ENCODE measurements around the gene PPP1R13B. TPM values are rescaled to one million over a fixed set of nuclear protein-coding genes. Genes with fewer than 3 reads are reported as not detected.

PPP1R13B gene
- total RNA-seq, 1 experiment from 2014 or later, result 16.2 TPM

DNA sequence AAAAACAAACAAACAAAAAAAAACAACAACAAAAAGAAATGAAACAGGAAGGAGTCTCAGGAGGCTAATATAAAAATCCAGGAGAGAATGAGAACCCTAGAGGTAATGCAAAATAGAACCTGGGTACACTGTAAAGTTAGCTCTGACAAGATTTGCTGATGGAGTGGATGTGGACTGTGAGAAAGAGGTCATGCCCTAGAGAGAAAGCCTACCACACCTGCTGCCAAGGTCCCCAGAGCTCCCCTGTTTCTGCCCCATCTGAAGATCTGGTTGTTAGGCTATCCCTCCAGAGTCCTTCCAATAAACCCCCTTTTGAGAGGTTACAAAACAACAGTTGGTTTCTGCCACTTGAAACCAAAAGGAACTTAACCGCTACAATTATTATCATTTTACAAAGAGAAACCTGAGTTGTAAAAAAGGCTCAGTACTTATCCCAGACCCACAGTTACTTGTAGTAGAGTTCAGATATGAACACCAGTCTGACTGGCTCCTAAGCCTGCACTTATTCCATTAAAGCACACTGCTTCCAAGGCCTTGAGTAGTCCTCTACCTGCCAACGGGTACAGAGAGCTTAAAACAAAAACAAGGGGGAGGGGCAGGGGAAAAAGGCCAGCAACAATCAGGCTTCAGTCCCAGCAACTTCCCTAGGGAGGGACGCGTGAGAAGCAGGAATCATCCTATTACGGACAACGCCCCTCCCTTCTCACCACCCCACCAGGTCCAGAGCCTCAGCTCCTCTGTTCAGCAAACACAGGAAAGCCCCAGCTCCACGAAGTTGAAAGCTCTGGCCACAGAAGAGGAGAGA, 27.7 kb downstream of the PPP1R13B start:
- Mint-ChIP-seq H3K27me3 (ENCODE audit: insufficient read depth, unreplicated experiment) (no peaks in the 10 kb centered on the region), H3K9me3 (ENCODE audit: unreplicated experiment) (no peaks in the 10 kb centered on the region), H3K36me3 (ENCODE audit: insufficient read depth, unreplicated experiment) (no peaks in the 10 kb centered on the region), H3K27ac (ENCODE audit: low read depth, unreplicated experiment) (peak overlapping the region; percentile 65), H3K4me3 (ENCODE audit: unreplicated experiment) (no peak overlapping the region), H3K4me1 (ENCODE audit: insufficient read depth, unreplicated experiment) (peaks cover 18% of the 10 kb centered on the region)
- ChIA-PET CTCF (interaction anchor here (0.5 to 1.1 kb wide), 8 partner anchors 11 to 247 kb away, joined by 3 to 7 read pairs (median 4); no protein-coding TSS in a partner anchor), POLR2A (interaction anchor here (0.7 to 1.6 kb wide), 7 partner anchors 11 to 101 kb away, joined by 3 to 6 read pairs (median 3); no protein-coding TSS in a partner anchor)
- no TSS peak for BruUV-seq (replicated peaks)
- TF ChIP-seq, protein P1, sequence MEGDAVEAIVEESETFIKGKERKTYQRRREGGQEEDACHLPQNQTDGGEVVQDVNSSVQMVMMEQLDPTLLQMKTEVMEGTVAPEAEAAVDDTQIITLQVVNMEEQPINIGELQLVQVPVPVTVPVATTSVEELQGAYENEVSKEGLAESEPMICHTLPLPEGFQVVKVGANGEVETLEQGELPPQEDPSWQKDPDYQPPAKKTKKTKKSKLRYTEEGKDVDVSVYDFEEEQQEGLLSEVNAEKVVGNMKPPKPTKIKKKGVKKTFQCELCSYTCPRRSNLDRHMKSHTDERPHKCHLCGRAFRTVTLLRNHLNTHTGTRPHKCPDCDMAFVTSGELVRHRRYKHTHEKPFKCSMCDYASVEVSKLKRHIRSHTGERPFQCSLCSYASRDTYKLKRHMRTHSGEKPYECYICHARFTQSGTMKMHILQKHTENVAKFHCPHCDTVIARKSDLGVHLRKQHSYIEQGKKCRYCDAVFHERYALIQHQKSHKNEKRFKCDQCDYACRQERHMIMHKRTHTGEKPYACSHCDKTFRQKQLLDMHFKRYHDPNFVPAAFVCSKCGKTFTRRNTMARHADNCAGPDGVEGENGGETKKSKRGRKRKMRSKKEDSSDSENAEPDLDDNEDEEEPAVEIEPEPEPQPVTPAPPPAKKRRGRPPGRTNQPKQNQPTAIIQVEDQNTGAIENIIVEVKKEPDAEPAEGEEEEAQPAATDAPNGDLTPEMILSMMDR (IDR thresholded peaks at IDR 0.05; ENCODE audit: unreplicated experiment), result no peak
- DNase-seq (ENCODE audit: unreplicated experiment), result peak; percentile 14
- intact Hi-C loops (cut with micrococcal nuclease), result no loop called here

DNA sequence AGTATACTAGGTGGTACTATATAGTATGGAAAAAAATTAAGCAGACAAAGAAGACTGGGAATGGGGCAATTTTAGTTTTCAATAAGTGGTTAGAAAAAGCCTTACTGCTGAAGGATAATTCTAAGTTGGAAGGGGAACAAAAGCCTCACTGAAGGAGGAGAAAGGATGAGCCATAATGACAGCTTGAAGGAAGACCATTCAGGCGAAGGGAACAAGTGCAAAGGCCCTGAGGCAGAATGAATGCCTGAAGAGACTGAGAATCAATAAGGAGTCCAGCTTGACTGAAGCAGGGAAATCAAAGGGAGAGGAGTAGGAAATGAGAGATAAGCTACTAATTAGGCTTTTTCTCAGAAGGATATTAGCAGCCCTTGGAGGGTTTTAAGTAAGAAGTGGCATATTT, 28.5 kb downstream of the PPP1R13B start:
- H3K4me1 Mint-ChIP-seq (ENCODE audit: insufficient read depth, unreplicated experiment), result peaks cover 18% of the 10 kb centered on the region
- H3K36me3 Mint-ChIP-seq (ENCODE audit: insufficient read depth, unreplicated experiment), result no peaks in the 10 kb centered on the region
- no TSS peak for BruUV-seq (replicated peaks)
- TF ChIP-seq, protein P1 (IDR thresholded peaks at IDR 0.05; ENCODE audit: unreplicated experiment), result no peak
- DNase-seq (ENCODE audit: unreplicated experiment), result no peak
- H3K9me3 Mint-ChIP-seq (ENCODE audit: unreplicated experiment), result no peaks in the 10 kb centered on the region
- no peak overlapping the region for H3K4me3 Mint-ChIP-seq (ENCODE audit: unreplicated experiment)
- no peaks in the 10 kb centered on the region for H3K27me3 Mint-ChIP-seq (ENCODE audit: insufficient read depth, unreplicated experiment)
- POLR2A ChIA-PET, result interaction anchor here (1.2 kb wide), 1 partner anchor 61 kb away, joined by 3 read pairs; no protein-coding TSS in a partner anchor
- CTCF ChIA-PET, result interaction anchor here (0.5 to 0.6 kb wide), 2 partner anchors 91 to 246 kb away, joined by 3 read pairs; no protein-coding TSS in a partner anchor
- intact Hi-C loops (cut with micrococcal nuclease), result no loop called here
- peak overlapping the region; percentile 43 for H3K27ac Mint-ChIP-seq (ENCODE audit: low read depth, unreplicated experiment)

GRCh38 chr14:103818422-103818821, 29.0 kb downstream of the PPP1R13B start:
- H3K4me1 Mint-ChIP-seq (ENCODE audit: insufficient read depth, unreplicated experiment), result peaks cover 18% of the 10 kb centered on the region
- POLR2A ChIA-PET, result no interaction called here
- BruUV-seq (replicated peaks), result no TSS peak
- H3K36me3 Mint-ChIP-seq (ENCODE audit: insufficient read depth, unreplicated experiment), result no peaks in the 10 kb centered on the region
- H3K4me3 Mint-ChIP-seq (ENCODE audit: unreplicated experiment), result no peak overlapping the region
- CTCF ChIA-PET, result interaction anchor here (2.5 kb wide), 1 partner anchor 10 kb away, joined by 16 read pairs; no protein-coding TSS in a partner anchor
- H3K9me3 Mint-ChIP-seq (ENCODE audit: unreplicated experiment), result no peaks in the 10 kb centered on the region
- no peaks in the 10 kb centered on the region for H3K27me3 Mint-ChIP-seq (ENCODE audit: insufficient read depth, unreplicated experiment)
- intact Hi-C loops (cut with micrococcal nuclease), result no loop called here
- no peak overlapping the region for H3K27ac Mint-ChIP-seq (ENCODE audit: low read depth, unreplicated experiment)
- TF ChIP-seq, protein P1 (IDR thresholded peaks at IDR 0.05; ENCODE audit: unreplicated experiment), result no peak
- no peak for DNase-seq (ENCODE audit: unreplicated experiment)

- TF ChIP-seq, protein P1 (IDR thresholded peaks at IDR 0.05; ENCODE audit: unreplicated experiment), result no peak
- BruUV-seq (replicated peaks), result no TSS peak
- Mint-ChIP-seq H3K27me3 (ENCODE audit: insufficient read depth, unreplicated experiment) (no peaks in the 10 kb centered on the region), H3K27ac (ENCODE audit: low read depth, unreplicated experiment) (no peak overlapping the region), H3K4me3 (ENCODE audit: unreplicated experiment) (no peak overlapping the region), H3K36me3 (ENCODE audit: insufficient read depth, unreplicated experiment) (no peaks in the 10 kb centered on the region), H3K4me1 (ENCODE audit: insufficient read depth, unreplicated experiment) (peaks cover 18% of the 10 kb centered on the region), H3K9me3 (ENCODE audit: unreplicated experiment) (no peaks in the 10 kb centered on the region)
- ChIA-PET POLR2A (interaction anchor here (0.6 to 1.8 kb wide), 9 partner anchors 11 to 93 kb away, joined by 3 to 6 read pairs (median 4); partner anchors contain the start of gene PPP1R13B), CTCF (interaction anchor here (0.7 to 2.5 kb wide), 4 partner anchors 9 to 197 kb away, joined by 3 to 16 read pairs (median 3); no protein-coding TSS in a partner anchor)
- DNase-seq (ENCODE audit: unreplicated experiment), result no peak
- intact Hi-C loops (cut with micrococcal nuclease), result no loop called here
Measured at GRCh38 chr14:103817595-103817994, 29.8 kb downstream of the PPP1R13B start.

Data from MCF 10A (cell line).